ENCODE results near the gene CFDP1.

- TF ChIP-seq RARG (CRISPR knock-in tag; IDR thresholded peaks at IDR 0.05; ENCODE audit: low read depth) (no peak), AFF4 (CRISPR knock-in tag; IDR thresholded peaks at IDR 0.05) (no peak), SNRNP70 (IDR thresholded peaks at IDR 0.05; ENCODE audit: low read depth, low read length) (no peak), RAD21 (CRISPR knock-in tag; IDR thresholded peaks at IDR 0.05) (no peak), ARID3A (IDR thresholded peaks at IDR 0.05; ENCODE audit: low read depth, low read length) (no peak), CREB1 (IDR thresholded peaks at IDR 0.05) (no peak), CREB1 (CRISPR knock-in tag; IDR thresholded peaks at IDR 0.05) (no peak), TRAFD1 (CRISPR knock-in tag; IDR thresholded peaks at IDR 0.05; ENCODE audit: borderline replicate concordance) (no peak), CAMTA2 (CRISPR knock-in tag; IDR thresholded peaks at IDR 0.05; ENCODE audit: borderline replicate concordance) (no peak), E2F1 (CRISPR knock-in tag; IDR thresholded peaks at IDR 0.05) (no peak)
Observed at GRCh38 chr16:75312875-75313274, 120.4 kb downstream of the CFDP1 start.

Measured in HepG2 (cell line).